GM19043 (cell line): ENCODE data around the gene KRTAP5-2.
"Not testable (repeated sequence)": the region's sequence is repeated elsewhere in the genome, so short reads cannot be mapped to it uniquely, and the experiment has no call there.

ENCODE experiments used
- ATAC-seq: cut with Tn5 transposase; IDR thresholded peaks from one replicate; pipeline ENCODE4 v1.9.1; 2021; ENCODE audit warnings: low read depth; ENCODE audit not compliant: unreplicated experiment

KRTAP5-2 gene

DNA sequence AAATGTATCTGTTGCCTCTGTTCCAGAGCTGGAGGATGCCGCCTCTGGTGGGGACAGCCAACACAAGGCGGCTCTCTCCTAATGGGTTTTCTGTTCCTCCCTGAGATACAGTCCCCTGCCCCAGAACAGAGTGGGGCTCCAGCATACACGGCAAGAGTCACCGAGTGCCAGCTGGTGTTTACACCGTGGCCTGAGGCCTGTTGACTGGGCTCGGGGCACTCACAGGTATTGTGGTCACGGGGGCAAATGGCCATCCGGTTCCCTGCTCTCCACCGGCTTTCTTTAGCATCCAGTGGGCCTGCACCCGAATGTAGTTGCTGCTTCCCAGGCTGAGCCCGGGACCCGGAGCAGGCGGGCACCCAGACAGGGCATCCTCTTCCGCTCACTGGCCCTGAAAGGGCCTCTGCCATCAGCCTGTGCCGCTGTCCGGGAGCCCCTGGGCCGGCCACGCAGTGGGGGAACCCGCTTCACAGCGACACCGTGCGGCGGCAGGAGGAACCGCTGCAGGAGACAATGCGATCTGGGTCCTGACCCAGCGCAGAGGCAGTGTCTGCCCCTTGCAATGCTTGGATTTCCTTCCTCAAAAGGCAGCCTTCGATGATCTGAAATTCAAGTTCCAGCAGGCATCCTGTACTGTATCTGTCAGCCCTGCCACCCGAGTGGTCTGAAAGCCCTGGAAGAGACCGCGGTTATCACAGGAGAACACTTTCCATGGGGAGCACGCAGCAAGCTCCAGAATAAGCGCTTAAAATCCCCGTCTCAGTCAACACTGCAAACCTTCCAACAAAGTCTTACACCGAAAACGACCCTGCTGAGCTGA, 30.6 kb upstream of the KRTAP5-2 start:
- no peak for ATAC-seq

GRCh38 chr11:1625541-1625940, 27.4 kb upstream of the KRTAP5-2 start:
- no peak for ATAC-seq

- no peak for ATAC-seq
Measured at GRCh38 chr11:1624621-1625020, 26.5 kb upstream of the KRTAP5-2 start.

- no peak for ATAC-seq
Measured at GRCh38 chr11:1623716-1624115, 25.6 kb upstream of the KRTAP5-2 start.

DNA sequence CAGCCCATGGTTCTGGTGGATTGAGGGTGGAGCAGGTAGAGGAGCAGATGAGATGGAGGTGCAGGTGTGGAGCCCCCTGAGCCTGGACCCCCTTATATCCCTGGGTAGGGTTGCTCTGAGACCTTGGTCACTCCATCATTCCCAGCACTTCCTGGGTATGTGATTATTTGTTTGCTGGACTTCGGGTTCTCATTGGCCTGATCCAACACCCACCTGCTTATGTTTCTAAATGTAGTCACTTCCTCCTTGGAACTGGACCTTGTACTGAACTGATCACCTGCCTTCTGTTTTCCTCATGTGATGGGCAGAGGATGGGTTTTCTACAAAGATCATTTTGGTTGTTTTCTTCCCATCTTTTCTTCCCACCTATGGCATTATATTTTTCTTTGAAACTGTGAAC, 24.0 kb upstream of the KRTAP5-2 start, which contains the start of gene KRTAP5-4:
TSS of gene KRTAP5-4 (minus strand) at position 53 of the 400 bp plus-strand sequence. CDS start at position 8, 45 bp downstream.
- ATAC-seq = no peak

GRCh38 chr11:1619449-1619848, 21.4 kb upstream of the KRTAP5-2 start:
- no peak for ATAC-seq

- ATAC-seq = no peak
Measured at GRCh38 chr11:1618231-1618630, 20.1 kb upstream of the KRTAP5-2 start.

GRCh38 chr11:1608363-1608762, 10.3 kb upstream of the KRTAP5-2 start, which contains the start of gene KRTAP5-3:
TSS of gene KRTAP5-3 (minus strand) at chr11:1608463. CDS start at chr11:1608385, 78 bp downstream.
- no peak for ATAC-seq

DNA sequence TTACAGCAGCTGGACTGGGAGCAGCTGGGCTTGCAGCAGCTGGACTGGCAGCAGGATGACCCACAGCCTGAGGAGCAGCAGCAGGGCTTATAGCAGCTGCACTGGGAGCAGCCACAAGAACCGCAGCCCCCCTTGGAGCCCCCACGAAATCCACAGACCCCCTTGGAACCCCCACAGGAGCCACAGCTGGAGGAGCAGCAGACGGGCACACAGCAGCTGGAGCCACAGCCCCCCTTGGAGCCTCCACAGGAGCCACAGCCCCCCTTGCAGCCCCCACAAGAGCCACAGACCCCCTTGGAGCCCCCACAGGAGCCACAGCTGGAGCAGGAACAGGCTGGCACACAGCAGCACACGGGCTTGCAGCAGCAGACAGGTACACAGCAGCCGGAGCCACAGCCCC, 9.8 kb upstream of the KRTAP5-2 start:
- not testable (repeated sequence) for ATAC-seq

- not testable (repeated sequence) for ATAC-seq
Measured at GRCh38 chr11:1607156-1607845, 9.2 kb upstream of the KRTAP5-2 start.

- ATAC-seq = peak; percentile 92
Measured at GRCh38 chr11:1605923-1606322, 7.8 kb upstream of the KRTAP5-2 start.

GRCh38 chr11:1604711-1605110, 6.6 kb upstream of the KRTAP5-2 start:
- ATAC-seq = no peak

- no peak for ATAC-seq
Measured at GRCh38 chr11:1604181-1604580, 6.1 kb upstream of the KRTAP5-2 start.

GRCh38 chr11:1603629-1604028, 5.5 kb upstream of the KRTAP5-2 start:
- ATAC-seq = no peak

DNA sequence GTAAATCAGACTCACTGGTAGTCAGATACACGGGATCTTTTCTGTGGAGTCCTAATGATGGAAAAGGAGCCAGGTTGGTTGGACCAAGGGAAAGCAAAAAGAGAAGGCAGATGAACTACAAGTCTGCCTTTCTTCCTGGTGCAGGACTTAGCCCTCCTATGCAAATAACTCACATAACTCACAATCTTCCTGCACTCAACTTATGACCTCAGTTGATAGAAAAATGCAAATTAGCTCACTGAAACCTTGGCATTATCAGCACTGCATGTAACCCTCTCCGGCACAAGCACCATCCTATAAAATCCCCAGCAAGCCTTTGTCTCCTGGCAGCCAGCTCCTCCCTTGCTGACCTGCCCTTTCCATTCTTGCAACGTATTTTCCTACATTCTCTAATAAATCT, 3.6 kb upstream of the KRTAP5-2 start:
- not testable (repeated sequence) for ATAC-seq

DNA sequence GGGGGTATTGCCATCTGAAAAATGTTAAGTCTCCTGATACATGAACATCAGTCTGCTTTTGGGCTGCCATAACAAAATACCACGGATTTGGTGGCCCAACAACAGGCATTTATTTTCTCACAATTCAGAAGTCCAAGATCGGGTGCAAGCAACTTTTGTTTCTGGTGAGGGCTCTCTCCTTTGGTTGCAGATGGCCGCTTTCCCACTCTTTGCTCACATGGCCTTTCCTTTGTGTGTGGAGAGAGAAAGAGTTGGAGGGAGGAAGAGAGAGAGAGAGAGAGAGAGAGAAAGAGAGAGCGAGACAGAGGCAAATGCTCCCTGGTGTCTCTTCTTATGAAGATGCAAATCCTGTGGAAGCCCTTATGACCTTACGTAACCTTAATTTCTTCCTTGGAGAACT, 2.5 kb upstream of the KRTAP5-2 start:
- no peak for ATAC-seq

DNA sequence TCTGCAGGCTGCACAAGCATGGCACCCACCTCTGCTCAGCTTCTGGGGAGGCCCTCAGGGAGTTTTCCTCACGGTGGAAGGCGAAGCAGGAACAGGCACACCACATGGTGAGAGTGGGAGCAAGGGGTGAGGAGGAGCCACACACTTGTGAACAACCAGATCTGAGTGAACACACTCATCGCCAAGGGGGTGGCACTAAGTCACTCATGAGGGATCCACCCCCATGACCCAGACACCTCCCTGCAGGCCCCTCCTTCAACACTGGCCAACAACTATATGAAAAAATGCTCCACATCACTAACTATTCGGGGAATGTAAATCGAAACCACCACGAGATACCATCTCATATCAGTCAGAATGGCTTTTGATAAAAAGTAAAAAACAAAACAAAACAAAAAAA, 722 bp upstream of the KRTAP5-2 start:
- ATAC-seq = no peak

- not testable (repeated sequence) for ATAC-seq
Measured at GRCh38 chr11:1598406-1598805, 312 bp upstream of the KRTAP5-2 start.

DNA sequence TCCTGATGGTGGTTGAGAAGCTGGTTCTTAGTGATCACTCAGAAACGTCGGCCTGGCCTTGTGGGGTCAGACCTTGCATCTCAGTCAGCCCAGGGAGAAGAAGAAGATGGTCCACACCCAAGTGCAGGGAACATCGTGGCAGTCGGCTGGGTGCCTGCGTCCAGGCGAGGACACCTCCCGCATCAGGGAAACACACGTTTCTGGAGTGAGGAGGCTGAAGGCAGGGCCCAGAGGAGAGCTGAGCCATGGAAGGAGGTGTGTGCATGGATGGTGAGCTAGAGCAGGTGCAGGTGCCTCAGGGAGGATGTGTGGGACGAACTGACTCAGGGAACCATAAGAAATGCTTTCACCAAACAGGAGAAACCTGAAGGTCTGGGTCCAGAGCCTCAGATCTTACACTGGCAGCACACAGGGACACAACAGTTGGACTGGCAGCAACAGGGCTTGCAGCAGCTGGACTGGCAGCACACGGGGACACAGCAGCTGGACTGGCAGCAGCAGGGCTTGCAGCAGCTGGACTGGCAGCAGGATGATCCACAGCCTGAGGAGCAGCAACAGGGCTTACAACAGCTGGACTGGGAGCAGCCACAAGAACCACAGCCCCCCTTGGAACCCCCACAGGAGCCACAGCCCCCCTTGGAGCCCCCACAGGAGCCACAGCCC, 632 bp downstream of the KRTAP5-2 start:
- no peak for ATAC-seq

GRCh38 chr11:1596576-1597121, 1.4 kb downstream of the KRTAP5-2 start:
- ATAC-seq = not testable (repeated sequence)
